ENCODE results near the gene RAB3D.
"Not testable (repeated sequence)": the region's sequence is repeated elsewhere in the genome, so short reads cannot be mapped to it uniquely, and the experiment has no call there.

Gene RAB3D

DNA sequence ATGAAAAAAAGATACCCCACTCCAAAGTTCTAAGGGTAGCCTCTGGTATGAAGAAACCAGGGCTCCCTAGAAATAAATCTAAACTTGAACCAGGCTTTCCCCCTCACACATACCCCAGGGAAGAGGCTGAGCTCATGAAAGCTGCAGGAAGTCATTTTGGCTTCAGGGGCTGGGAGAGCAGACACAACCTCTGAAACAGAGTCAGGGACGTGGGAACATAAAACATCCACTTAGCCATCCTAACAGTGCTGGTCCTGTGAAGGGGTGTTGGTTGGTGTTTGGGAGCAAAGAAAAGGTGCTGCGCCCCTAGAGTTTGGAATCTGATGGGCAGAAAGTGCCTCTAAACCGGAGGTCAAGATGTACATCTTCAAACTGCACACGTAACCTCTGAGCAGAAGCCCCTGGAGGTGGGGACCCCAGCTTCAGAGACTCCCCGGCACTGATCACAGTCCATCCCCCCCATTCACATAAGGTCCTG, 15.8 kb downstream of the RAB3D start:
- Histone ChIP-seq H3F3A (ENCODE audit: insufficient read depth) (no peaks in the 10 kb centered on the region), H3K4me3 (ENCODE audit: insufficient read depth, low read length, poor library complexity, severe bottlenecking) (no peak overlapping the region), H3K4me2 (ENCODE audit: low read depth, low read length, poor library complexity, severe bottlenecking) (no peak overlapping the region), H3K27ac (ENCODE audit: low read depth, low read length) (no peak overlapping the region), H3K27me3 (ENCODE audit: low read length) (no peaks in the 10 kb centered on the region), H3K36me3 (ENCODE audit: low read length) (no peaks in the 10 kb centered on the region), H3K9ac (ENCODE audit: low read length) (no peak overlapping the region), H2AFZ (ENCODE audit: low read depth, low read length, severe bottlenecking) (no peak overlapping the region), H3K79me2 (ENCODE audit: insufficient read depth, low read length) (no peaks in the 10 kb centered on the region), H3K9me3 (ENCODE audit: insufficient read depth, low read length) (no peaks in the 10 kb centered on the region), H4K20me1 (ENCODE audit: low read depth, low read length) (no peaks in the 10 kb centered on the region), H3K9me2 (replicated peaks; ENCODE audit: insufficient read depth, low read length) (no peaks in the 10 kb centered on the region)
- no peak for TF ChIP-seq EZH2phosphoT487 (conservative IDR thresholded peaks at IDR 0.05; ENCODE audit: low read length)
- no peak for TF ChIP-seq CTCF (IDR thresholded peaks at IDR 0.05; ENCODE audit: insufficient read depth, low read length, poor library complexity, severe bottlenecking)

- Histone ChIP-seq H3K79me2 (ENCODE audit: insufficient read depth, low read length) (no peaks in the 10 kb centered on the region), H3K36me3 (ENCODE audit: low read length) (no peaks in the 10 kb centered on the region), H2AFZ (ENCODE audit: low read depth, low read length, severe bottlenecking) (no peak overlapping the region), H3K9me3 (ENCODE audit: insufficient read depth, low read length) (no peaks in the 10 kb centered on the region), H4K20me1 (ENCODE audit: low read depth, low read length) (no peaks in the 10 kb centered on the region), H3K27me3 (ENCODE audit: low read length) (no peaks in the 10 kb centered on the region), H3K4me3 (ENCODE audit: insufficient read depth, low read length, poor library complexity, severe bottlenecking) (no peak overlapping the region), H3K27ac (ENCODE audit: low read depth, low read length) (no peak overlapping the region), H3K9ac (ENCODE audit: low read length) (no peak overlapping the region), H3K4me2 (ENCODE audit: low read depth, low read length, poor library complexity, severe bottlenecking) (no peak overlapping the region), H3F3A (ENCODE audit: insufficient read depth) (no peaks in the 10 kb centered on the region), H3K9me2 (replicated peaks; ENCODE audit: insufficient read depth, low read length) (no peaks in the 10 kb centered on the region)
- TF ChIP-seq EZH2phosphoT487 (conservative IDR thresholded peaks at IDR 0.05; ENCODE audit: low read length): no peak
- no peak for TF ChIP-seq CTCF (IDR thresholded peaks at IDR 0.05; ENCODE audit: insufficient read depth, low read length, poor library complexity, severe bottlenecking)
Measured at GRCh38 chr19:11322269-11323024, 17.0 kb downstream of the RAB3D start.

DNA sequence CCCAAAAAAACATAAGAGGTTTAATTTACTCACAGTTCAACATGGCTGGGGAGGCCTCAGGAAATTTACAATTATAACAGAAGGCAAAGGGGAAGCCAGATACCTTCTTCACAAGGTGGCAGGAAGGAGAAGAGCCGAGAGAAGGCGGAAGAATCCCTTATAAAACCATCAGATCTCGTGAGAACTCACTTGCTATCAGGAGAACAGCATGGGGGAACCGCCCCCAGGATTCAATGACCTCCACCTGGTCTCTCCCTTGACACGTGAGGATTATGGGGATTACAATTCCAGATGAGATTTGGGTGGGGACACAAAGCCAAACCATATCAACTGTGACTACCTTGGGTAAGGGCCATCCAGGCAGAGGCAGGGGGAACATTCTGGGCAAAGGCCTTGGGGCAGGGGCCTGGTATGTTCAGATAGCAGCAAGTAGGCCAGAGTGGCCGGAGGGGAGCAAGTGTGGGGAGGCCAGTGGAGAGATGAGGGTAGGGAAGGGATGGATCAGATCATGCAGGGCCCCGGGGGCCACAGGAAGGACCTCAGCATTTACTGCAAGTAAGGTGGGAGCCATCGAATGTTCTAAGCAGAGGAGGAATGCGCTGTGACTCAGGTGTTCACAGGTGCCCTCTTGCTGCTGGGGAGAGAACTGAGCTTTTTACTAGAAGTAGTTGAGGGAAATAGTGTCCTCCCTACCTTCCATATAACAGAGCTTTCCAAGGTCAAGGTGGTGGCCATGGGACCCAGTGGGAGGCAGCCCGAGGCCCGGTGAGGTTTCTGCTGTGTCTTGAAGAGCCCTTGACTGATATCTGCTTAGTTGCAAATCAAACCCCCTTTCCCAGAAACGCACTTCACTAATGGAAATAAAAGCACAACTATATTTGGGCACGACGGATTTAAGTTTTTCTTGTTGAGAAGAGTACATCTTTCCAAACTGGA, 18.0 kb downstream of the RAB3D start:
- Histone ChIP-seq H4K20me1 (ENCODE audit: low read depth, low read length) (no peaks in the 10 kb centered on the region), H3F3A (ENCODE audit: insufficient read depth) (no peaks in the 10 kb centered on the region), H3K9me2 (replicated peaks; ENCODE audit: insufficient read depth, low read length) (no peaks in the 10 kb centered on the region), H2AFZ (ENCODE audit: low read depth, low read length, severe bottlenecking) (no peak overlapping the region), H3K36me3 (ENCODE audit: low read length) (no peaks in the 10 kb centered on the region), H3K9me3 (ENCODE audit: insufficient read depth, low read length) (no peaks in the 10 kb centered on the region), H3K27ac (ENCODE audit: low read depth, low read length) (no peak overlapping the region), H3K9ac (ENCODE audit: low read length) (no peak overlapping the region), H3K27me3 (ENCODE audit: low read length) (no peaks in the 10 kb centered on the region), H3K4me2 (ENCODE audit: low read depth, low read length, poor library complexity, severe bottlenecking) (no peak overlapping the region), H3K79me2 (ENCODE audit: insufficient read depth, low read length) (no peaks in the 10 kb centered on the region), H3K4me3 (ENCODE audit: insufficient read depth, low read length, poor library complexity, severe bottlenecking) (no peak overlapping the region)
- TF ChIP-seq CTCF (IDR thresholded peaks at IDR 0.05; ENCODE audit: insufficient read depth, low read length, poor library complexity, severe bottlenecking): no peak
- no peak for TF ChIP-seq EZH2phosphoT487 (conservative IDR thresholded peaks at IDR 0.05; ENCODE audit: low read length)

- not testable (repeated sequence) for H2AFZ ChIP-seq (ENCODE audit: low read depth, low read length, severe bottlenecking); H3K27ac ChIP-seq (ENCODE audit: low read depth, low read length)
Measured at GRCh38 chr19:11320278-11320995, 19.0 kb downstream of the RAB3D start.

More at GRCh38 chr19:11320278-11320995, 19.0 kb downstream of the RAB3D start:
- H3F3A ChIP-seq (ENCODE audit: insufficient read depth); H3K9me2 ChIP-seq (replicated peaks; ENCODE audit: insufficient read depth, low read length); H3K79me2 ChIP-seq (ENCODE audit: insufficient read depth, low read length); H3K4me3 ChIP-seq (ENCODE audit: insufficient read depth, low read length, poor library complexity, severe bottlenecking); H4K20me1 ChIP-seq (ENCODE audit: low read depth, low read length); H3K9me3 ChIP-seq (ENCODE audit: insufficient read depth, low read length); H3K9ac ChIP-seq (ENCODE audit: low read length); H3K4me2 ChIP-seq (ENCODE audit: low read depth, low read length, poor library complexity, severe bottlenecking); H3K36me3 ChIP-seq (ENCODE audit: low read length); H3K27me3 ChIP-seq (ENCODE audit: low read length): not testable (repeated sequence)

All from SU-DHL-6 (cell line).